WTC11 (cell line): ENCODE measurements around the gene ELOB.

Source experiments
- ETV6 ChIP-seq: sonication (generic); formaldehyde crosslinking; IDR thresholded peaks from 2 replicates; pipeline ENCODE4 v1.8.1; 2022; ENCODE audit warnings: mild to moderate bottlenecking, missing genetic modification reagents
- FOXJ3 ChIP-seq: sonication (generic); formaldehyde crosslinking; IDR thresholded peaks from 2 replicates; pipeline ENCODE4 v1.9.0; 2021; ENCODE audit warnings: missing genetic modification reagents, mild to moderate bottlenecking, borderline replicate concordance
- GABPB1 ChIP-seq: sonication (generic); formaldehyde crosslinking; IDR thresholded peaks from 2 replicates; pipeline ENCODE4 v1.8.1; 2023; ENCODE audit warnings: mild to moderate bottlenecking, missing genetic modification reagents
- JUN ChIP-seq: sonication (generic); formaldehyde crosslinking; IDR thresholded peaks from 2 replicates; pipeline ENCODE4 v1.8.0; 2023; ENCODE audit warnings: mild to moderate bottlenecking, missing genetic modification reagents
- OVOL2 ChIP-seq: fragments of 250-450 bp; sonication (Bioruptor Pico); IDR thresholded peaks from 2 replicates; pipeline ENCODE4 v1.9.0; 2021; ENCODE audit warnings: mild to moderate bottlenecking, borderline replicate concordance
- SOX15 ChIP-seq: fragments of 250-450 bp; sonication (Bioruptor Pico); IDR thresholded peaks from 2 replicates; pipeline ENCODE4 v1.9.0; 2021; ENCODE audit warnings: mild to moderate bottlenecking
- SP1 ChIP-seq: sonication (generic); formaldehyde crosslinking; conservative IDR thresholded peaks from 2 replicates; pipeline ENCODE4 v1.8.1; 2022; ENCODE audit warnings: missing genetic modification reagents
- ZNF263 ChIP-seq: sonication (generic); formaldehyde crosslinking; IDR thresholded peaks from 2 replicates; pipeline ENCODE4 v1.8.1; 2022; ENCODE audit warnings: low read depth, mild to moderate bottlenecking, moderate library complexity, missing genetic modification reagents
- ZNF416 ChIP-seq: fragments of 250-450 bp; sonication (Bioruptor Pico); IDR thresholded peaks from 2 replicates; pipeline ENCODE4 v1.9.0; 2021; ENCODE audit warnings: mild to moderate bottlenecking, inconsistent platforms
- TF ChIP-seq, protein P1 (sequence below): fragments of 200-600 bp; IDR thresholded peaks from 2 replicates; pipeline ENCODE4 v1.8.0; 2022; ENCODE audit warnings: antibody characterized with exemption
- TF ChIP-seq, protein P2 (sequence below): sonication (generic); formaldehyde crosslinking; conservative IDR thresholded peaks from 2 replicates; pipeline ENCODE4 v1.8.1; 2022; ENCODE audit warnings: mild to moderate bottlenecking, missing genetic modification reagents
- TF ChIP-seq, protein P3 (sequence below): sonication (generic); formaldehyde crosslinking; IDR thresholded peaks from 2 replicates; pipeline ENCODE4 v1.8.0; 2022; ENCODE audit warnings: mild to moderate bottlenecking, missing genetic modification reagents
- TF ChIP-seq, protein P4 (sequence below): sonication (generic); formaldehyde crosslinking; IDR thresholded peaks from 2 replicates; pipeline ENCODE4 v1.8.1; 2023; ENCODE audit warnings: mild to moderate bottlenecking, missing genetic modification reagents, borderline replicate concordance

DNA sequence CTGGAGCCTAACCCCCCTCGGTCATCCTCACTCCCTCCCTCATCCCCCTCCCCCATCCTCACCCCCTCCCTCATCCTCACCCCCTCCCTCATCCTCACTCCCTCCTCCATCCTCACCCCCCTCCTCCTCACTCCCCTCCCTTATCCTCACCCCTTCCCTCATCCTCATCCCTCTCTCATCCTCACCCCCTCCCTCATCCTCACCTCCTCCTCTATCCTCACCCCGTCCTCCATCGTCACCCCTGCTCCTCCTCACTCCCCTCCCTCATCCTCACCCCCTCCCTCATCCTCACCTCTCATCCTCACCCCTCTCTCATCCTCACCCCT, 9.7 kb upstream of the ELOB start:
- TF ChIP-seq, protein P1, sequence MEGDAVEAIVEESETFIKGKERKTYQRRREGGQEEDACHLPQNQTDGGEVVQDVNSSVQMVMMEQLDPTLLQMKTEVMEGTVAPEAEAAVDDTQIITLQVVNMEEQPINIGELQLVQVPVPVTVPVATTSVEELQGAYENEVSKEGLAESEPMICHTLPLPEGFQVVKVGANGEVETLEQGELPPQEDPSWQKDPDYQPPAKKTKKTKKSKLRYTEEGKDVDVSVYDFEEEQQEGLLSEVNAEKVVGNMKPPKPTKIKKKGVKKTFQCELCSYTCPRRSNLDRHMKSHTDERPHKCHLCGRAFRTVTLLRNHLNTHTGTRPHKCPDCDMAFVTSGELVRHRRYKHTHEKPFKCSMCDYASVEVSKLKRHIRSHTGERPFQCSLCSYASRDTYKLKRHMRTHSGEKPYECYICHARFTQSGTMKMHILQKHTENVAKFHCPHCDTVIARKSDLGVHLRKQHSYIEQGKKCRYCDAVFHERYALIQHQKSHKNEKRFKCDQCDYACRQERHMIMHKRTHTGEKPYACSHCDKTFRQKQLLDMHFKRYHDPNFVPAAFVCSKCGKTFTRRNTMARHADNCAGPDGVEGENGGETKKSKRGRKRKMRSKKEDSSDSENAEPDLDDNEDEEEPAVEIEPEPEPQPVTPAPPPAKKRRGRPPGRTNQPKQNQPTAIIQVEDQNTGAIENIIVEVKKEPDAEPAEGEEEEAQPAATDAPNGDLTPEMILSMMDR: no peak
- TF ChIP-seq, protein P2, sequence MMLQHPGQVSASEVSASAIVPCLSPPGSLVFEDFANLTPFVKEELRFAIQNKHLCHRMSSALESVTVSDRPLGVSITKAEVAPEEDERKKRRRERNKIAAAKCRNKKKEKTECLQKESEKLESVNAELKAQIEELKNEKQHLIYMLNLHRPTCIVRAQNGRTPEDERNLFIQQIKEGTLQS (CRISPR knock-in tag): no peak
- TF ChIP-seq JUN (CRISPR knock-in tag) (no peak), ETV6 (CRISPR knock-in tag) (no peak), OVOL2 (CRISPR knock-in tag) (no peak), ZNF263 (CRISPR knock-in tag) (no peak), ZNF416 (CRISPR knock-in tag) (no peak), GABPB1 (CRISPR knock-in tag) (no peak), SP1 (CRISPR knock-in tag) (no peak), SOX15 (CRISPR knock-in tag) (no peak), FOXJ3 (CRISPR knock-in tag) (no peak)
- TF ChIP-seq, protein P3, sequence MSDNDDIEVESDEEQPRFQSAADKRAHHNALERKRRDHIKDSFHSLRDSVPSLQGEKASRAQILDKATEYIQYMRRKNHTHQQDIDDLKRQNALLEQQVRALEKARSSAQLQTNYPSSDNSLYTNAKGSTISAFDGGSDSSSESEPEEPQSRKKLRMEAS (CRISPR knock-in tag): no peak
- TF ChIP-seq, protein P4, sequence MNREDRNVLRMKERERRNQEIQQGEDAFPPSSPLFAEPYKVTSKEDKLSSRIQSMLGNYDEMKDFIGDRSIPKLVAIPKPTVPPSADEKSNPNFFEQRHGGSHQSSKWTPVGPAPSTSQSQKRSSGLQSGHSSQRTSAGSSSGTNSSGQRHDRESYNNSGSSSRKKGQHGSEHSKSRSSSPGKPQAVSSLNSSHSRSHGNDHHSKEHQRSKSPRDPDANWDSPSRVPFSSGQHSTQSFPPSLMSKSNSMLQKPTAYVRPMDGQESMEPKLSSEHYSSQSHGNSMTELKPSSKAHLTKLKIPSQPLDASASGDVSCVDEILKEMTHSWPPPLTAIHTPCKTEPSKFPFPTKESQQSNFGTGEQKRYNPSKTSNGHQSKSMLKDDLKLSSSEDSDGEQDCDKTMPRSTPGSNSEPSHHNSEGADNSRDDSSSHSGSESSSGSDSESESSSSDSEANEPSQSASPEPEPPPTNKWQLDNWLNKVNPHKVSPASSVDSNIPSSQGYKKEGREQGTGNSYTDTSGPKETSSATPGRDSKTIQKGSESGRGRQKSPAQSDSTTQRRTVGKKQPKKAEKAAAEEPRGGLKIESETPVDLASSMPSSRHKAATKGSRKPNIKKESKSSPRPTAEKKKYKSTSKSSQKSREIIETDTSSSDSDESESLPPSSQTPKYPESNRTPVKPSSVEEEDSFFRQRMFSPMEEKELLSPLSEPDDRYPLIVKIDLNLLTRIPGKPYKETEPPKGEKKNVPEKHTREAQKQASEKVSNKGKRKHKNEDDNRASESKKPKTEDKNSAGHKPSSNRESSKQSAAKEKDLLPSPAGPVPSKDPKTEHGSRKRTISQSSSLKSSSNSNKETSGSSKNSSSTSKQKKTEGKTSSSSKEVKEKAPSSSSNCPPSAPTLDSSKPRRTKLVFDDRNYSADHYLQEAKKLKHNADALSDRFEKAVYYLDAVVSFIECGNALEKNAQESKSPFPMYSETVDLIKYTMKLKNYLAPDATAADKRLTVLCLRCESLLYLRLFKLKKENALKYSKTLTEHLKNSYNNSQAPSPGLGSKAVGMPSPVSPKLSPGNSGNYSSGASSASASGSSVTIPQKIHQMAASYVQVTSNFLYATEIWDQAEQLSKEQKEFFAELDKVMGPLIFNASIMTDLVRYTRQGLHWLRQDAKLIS: no peak
